BLaER1 treated with 17β-estradiol and CSF1 and Interleukin-3, amounts not matched to agents 10 nM and 100 nM (cell line): ENCODE data around the gene ODAD3.
A peak's percentile ranks its signal among the peaks of the same experiment; 100 is the strongest.
"Not testable (repeated sequence)": the region's sequence is repeated elsewhere in the genome, so short reads cannot be mapped to it uniquely, and the experiment has no call there.

Experiments used
- H3K27ac ChIP-seq, 11 experiments: shearing (Covaris generic); formaldehyde crosslinking; 2 replicates each; pipeline ENCODE4 v1.8.1; 2022
- H3K27me3 ChIP-seq, 11 experiments: shearing (Covaris generic); formaldehyde crosslinking; 2 replicates each; pipeline ENCODE4 v1.8.1; 2022
- H3K36me3 ChIP-seq, 11 experiments: shearing (Covaris generic); formaldehyde crosslinking; 2 replicates each; pipeline ENCODE4 v1.8.1; 2022
- H3K4me1 ChIP-seq, 10 experiments: shearing (Covaris generic); formaldehyde crosslinking; 2 replicates each; pipeline ENCODE4 v1.8.1; 2022
- H3K4me2 ChIP-seq, 11 experiments: shearing (Covaris generic); formaldehyde crosslinking; 2 replicates each; pipeline ENCODE4 v1.8.1; 2022
- H3K4me3 ChIP-seq, 10 experiments: shearing (Covaris generic); formaldehyde crosslinking; 2 replicates each; pipeline ENCODE4 v1.8.1; 2022
- H3K9ac ChIP-seq, 11 experiments: shearing (Covaris generic); formaldehyde crosslinking; 2 replicates each; pipeline ENCODE4 v1.8.1; 2022
- H3K9me3 ChIP-seq, 11 experiments: shearing (Covaris generic); formaldehyde crosslinking; replicated peaks in 1 of 11; 2 replicates each; pipeline ENCODE4 v1.8.1; 2022
- H4K20me1 ChIP-seq, 11 experiments: shearing (Covaris generic); formaldehyde crosslinking; 2 replicates each; pipeline ENCODE4 v1.8.1; 2022
- Cebpa-rat ChIP-seq, 11 experiments: shearing (Covaris generic); IDR thresholded peaks; 2 replicates each; pipeline ENCODE4 v1.8.1; 2022

The ODAD3 gene

GRCh38 chr19:11420429-11421370 lies 14.2 kb downstream of the ODAD3 start:
- H3K9me3 ChIP-seq: peaks cover 0 to 5% (median 0%) of the 10 kb centered on the region in 11 experiments; a peak in 3 of 22 replicates
- peak overlapping the region; percentile 32 to 76 (median 58) for H3K4me3 ChIP-seq
- peak overlapping the region in 6 of 11 experiments; percentile 21 to 48 (median 37); a peak in 9 of 22 replicates for H3K27ac ChIP-seq
- H3K4me1 ChIP-seq: peaks cover 44 to 60% (median 53%) of the 10 kb centered on the region in 10 experiments
- H3K27me3 ChIP-seq: peaks cover 84 to 87% (median 87%) of the 10 kb centered on the region in 11 experiments
- H3K36me3 ChIP-seq: no peaks in the 10 kb centered on the region
- H3K4me2 ChIP-seq: peak overlapping the region; percentile 91 to 99 (median 97)
- peaks cover 0 to 54% (median 10%) of the 10 kb centered on the region in 11 experiments; a peak in 13 of 22 replicates for H4K20me1 ChIP-seq
- peak; percentile 60 to 99 (median 95); a peak in 20 of 22 replicates for TF ChIP-seq Cebpa-rat (IDR thresholded peaks at IDR 0.05)
- peak overlapping the region; percentile 29 to 72 (median 59); a peak in 20 of 22 replicates for H3K9ac ChIP-seq

DNA sequence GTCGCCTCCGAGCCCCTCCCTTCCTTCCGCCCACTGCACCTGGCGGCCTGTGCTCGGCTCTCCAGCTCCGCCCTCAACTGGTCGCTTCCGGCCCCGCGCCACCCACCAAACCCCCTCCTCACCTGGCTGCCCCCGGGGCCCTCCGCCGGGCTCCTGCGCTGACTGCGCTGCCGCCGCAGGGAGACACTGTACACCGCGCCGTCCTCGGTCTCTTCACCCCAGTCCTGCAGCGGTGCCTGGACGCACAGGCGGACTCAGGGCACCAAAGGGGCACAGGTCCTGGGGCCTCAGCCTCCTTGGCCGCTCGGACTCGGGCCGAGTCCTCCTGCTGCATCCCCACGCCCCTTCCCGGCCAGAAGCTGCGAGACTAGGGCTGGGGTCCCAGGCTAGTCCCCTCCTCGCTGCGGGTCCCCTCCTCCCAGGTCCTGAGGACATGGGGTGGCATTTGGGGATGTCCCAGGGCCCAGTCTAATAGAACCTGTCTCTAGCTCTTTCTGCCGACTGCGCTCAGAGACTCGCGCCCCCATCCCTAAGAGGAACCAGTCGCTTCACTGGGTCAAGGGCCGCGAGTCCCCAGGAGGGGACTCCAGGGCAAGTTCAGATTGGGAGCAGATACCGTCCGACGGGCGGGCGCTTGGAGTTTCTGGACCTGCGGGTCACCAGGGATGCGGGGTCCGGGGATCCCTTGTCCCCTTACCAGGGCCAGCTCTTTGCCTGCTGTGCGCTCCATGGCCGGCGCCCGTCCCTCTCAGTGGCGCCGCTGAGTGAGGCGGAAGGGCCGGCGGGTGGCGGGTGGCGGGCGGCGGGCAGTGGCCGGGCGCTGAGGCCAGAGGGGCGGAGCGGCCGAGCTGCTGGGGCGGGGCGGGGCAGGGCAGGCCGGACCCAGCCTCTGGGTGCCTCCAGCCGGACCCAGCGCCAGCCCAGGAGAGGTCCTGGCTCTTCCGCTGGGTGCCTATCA lies 16.1 kb downstream of the ODAD3 start, which contains the start of gene RGL3:
RGL3 (minus strand) TSS at position 766 of the 958 bp plus-strand sequence; CDS start at position 730, 36 bp downstream.
- Histone ChIP-seq H3K27me3 (peaks cover 81 to 89% (median 86%) of the 10 kb centered on the region in 11 experiments), H3K4me2 (peak within 1 kb of the TSS; percentile 46 to 99 (median 97); a peak in 21 of 22 replicates), H3K9me3 (peaks cover 0 to 5% (median 0%) of the 10 kb centered on the region in 11 experiments; a peak in 2 of 22 replicates), H3K27ac (no peak within 1 kb of the TSS), H3K36me3 (no peaks in the 10 kb centered on the region), H3K4me1 (peaks cover 44 to 56% (median 49%) of the 10 kb centered on the region in 10 experiments), H4K20me1 (peaks cover 0 to 51% (median 10%) of the 10 kb centered on the region in 11 experiments; a peak in 13 of 22 replicates), H3K4me3 (peak within 1 kb of the TSS in 7 of 10 experiments; percentile 57 to 76 (median 61); a peak in 13 of 20 replicates), H3K9ac (no peak within 1 kb of the TSS)
- no peak for TF ChIP-seq Cebpa-rat (IDR thresholded peaks at IDR 0.05)

DNA sequence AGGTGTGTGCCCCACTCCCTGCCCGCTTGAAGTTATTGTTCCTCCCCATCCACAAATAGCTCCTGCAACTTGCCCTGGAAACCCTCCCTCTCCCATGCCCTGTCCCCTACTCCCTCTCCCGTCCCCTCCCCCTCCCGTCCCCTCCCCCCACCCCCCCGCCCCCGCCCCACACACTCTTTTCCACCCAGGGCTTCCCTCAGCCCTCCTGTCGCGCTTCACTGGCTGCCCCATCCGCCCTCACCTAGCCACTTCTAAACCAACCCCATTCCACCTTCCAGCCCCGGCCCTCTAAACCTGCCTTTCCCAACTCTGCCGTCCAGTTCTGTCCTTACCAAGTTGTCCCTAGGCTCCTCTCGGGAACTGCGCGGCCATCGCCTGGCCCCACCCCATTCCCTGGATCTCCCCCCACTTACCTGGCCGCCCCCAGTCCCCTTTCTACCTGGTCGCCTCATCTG lies 16.8 kb downstream of the ODAD3 start:
- peaks cover 74 to 82% (median 79%) of the 10 kb centered on the region in 11 experiments for H3K27me3 ChIP-seq
- peaks cover 0 to 45% (median 10%) of the 10 kb centered on the region in 11 experiments; a peak in 13 of 22 replicates for H4K20me1 ChIP-seq
- no peak overlapping the region for H3K9ac ChIP-seq
- peak overlapping the region in 10 of 11 experiments; percentile 45 to 70 (median 58); a peak in 19 of 22 replicates for H3K4me2 ChIP-seq
- no peaks in the 10 kb centered on the region for H3K36me3 ChIP-seq
- peaks cover 0 to 5% (median 0%) of the 10 kb centered on the region in 11 experiments; a peak in 2 of 22 replicates for H3K9me3 ChIP-seq
- H3K4me1 ChIP-seq: peaks cover 37 to 48% (median 42%) of the 10 kb centered on the region in 10 experiments
- no peak for TF ChIP-seq Cebpa-rat (IDR thresholded peaks at IDR 0.05)
- H3K4me3 ChIP-seq: peak overlapping the region in 4 of 10 experiments; percentile 14 to 39 (median 24); a peak in 3 of 20 replicates
- H3K27ac ChIP-seq: no peak overlapping the region

GRCh38 chr19:11416346-11417052 lies 18.4 kb downstream of the ODAD3 start:
- Histone ChIP-seq H3K27ac (no peak overlapping the region), H4K20me1 (peaks cover 0 to 31% (median 3%) of the 10 kb centered on the region in 11 experiments; a peak in 9 of 22 replicates), H3K4me2 (no peak overlapping the region), H3K36me3 (no peaks in the 10 kb centered on the region), H3K4me3 (no peak overlapping the region), H3K9ac (no peak overlapping the region), H3K4me1 (peaks cover 23 to 32% (median 28%) of the 10 kb centered on the region in 10 experiments), H3K9me3 (no peaks in the 10 kb centered on the region), H3K27me3 (peaks cover 58 to 66% (median 62%) of the 10 kb centered on the region in 11 experiments)
- no peak for TF ChIP-seq Cebpa-rat (IDR thresholded peaks at IDR 0.05)

DNA sequence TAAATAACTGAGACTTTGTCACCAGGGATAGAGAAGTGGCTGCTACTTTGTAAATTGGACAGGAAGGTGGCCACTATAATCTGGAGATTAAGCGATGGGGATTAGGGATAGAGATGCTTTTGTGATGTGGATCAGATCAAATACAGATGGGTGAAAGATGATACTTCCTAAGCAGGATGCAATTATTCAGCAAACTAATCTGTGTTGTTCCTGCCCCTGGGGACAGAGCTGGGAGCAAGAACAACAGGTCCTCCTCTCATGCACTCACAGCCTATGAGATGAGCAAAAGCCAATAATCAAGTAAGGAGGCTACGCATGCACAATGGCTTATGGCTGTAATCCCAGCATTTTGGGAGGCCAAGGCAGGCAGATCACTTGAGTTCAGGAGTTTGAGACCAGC lies 20.4 kb downstream of the ODAD3 start:
- Histone ChIP-seq H3K9ac (no peak overlapping the region), H3K27ac (no peak overlapping the region), H3K4me3 (no peak overlapping the region), H3K9me3 (no peaks in the 10 kb centered on the region), H4K20me1 (peaks cover 0 to 12% (median 3%) of the 10 kb centered on the region in 11 experiments; a peak in 5 of 22 replicates), H3K4me2 (no peak overlapping the region), H3K27me3 (peaks cover 39 to 46% (median 43%) of the 10 kb centered on the region in 11 experiments), H3K36me3 (no peaks in the 10 kb centered on the region), H3K4me1 (peaks cover 8 to 13% (median 9%) of the 10 kb centered on the region in 10 experiments; a peak in 19 of 20 replicates)
- no peak for TF ChIP-seq Cebpa-rat (IDR thresholded peaks at IDR 0.05)

GRCh38 chr19:11410682-11411081 lies 24.2 kb downstream of the ODAD3 start:
- TF ChIP-seq Cebpa-rat (IDR thresholded peaks at IDR 0.05): no peak
- Histone ChIP-seq H3K9me3 (no peaks in the 10 kb centered on the region), H3K4me1 (peaks cover 0 to 12% (median 9%) of the 10 kb centered on the region in 10 experiments; a peak in 11 of 20 replicates), H3K36me3 (no peaks in the 10 kb centered on the region), H3K4me3 (no peak overlapping the region), H3K4me2 (no peak overlapping the region), H3K9ac (no peak overlapping the region), H3K27me3 (peaks cover 2 to 20% (median 12%) of the 10 kb centered on the region in 11 experiments; a peak in 17 of 22 replicates), H4K20me1 (no peaks in the 10 kb centered on the region), H3K27ac (no peak overlapping the region)

DNA sequence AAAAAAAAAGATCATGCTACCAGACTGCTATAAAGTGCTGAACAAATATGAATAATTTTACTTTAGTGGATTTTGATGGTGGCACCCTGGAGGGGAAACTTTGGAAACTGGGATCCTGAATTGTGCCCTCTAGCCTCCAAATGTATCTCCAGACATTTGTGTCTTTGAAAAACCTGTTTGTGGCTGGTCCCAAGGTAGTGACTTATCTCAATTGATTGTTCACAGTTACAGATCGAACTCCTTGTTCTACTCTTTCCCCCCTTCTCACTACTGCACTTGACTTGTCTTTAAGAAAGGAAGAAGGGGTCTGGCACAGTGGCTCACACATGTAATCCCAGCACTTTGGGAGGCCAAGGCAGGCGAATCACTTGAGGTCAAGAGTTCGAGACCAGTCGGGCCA lies 26.3 kb downstream of the ODAD3 start:
- Histone ChIP-seq H3K27ac (no peak overlapping the region), H3K27me3 (peaks cover 0 to 13% (median 7%) of the 10 kb centered on the region in 11 experiments; a peak in 11 of 22 replicates), H3K4me3 (no peak overlapping the region), H3K9me3 (no peaks in the 10 kb centered on the region), H3K4me2 (no peak overlapping the region), H3K9ac (no peak overlapping the region), H3K36me3 (no peaks in the 10 kb centered on the region), H4K20me1 (no peaks in the 10 kb centered on the region), H3K4me1 (peaks cover 5 to 18% (median 13%) of the 10 kb centered on the region in 10 experiments; a peak in 12 of 20 replicates)
- TF ChIP-seq Cebpa-rat (IDR thresholded peaks at IDR 0.05): no peak

GRCh38 chr19:11406703-11407236 lies 28.2 kb downstream of the ODAD3 start:
- Histone ChIP-seq H3K27me3 (peaks cover 0 to 13% (median 7%) of the 10 kb centered on the region in 11 experiments; a peak in 11 of 22 replicates), H3K4me1 (peaks cover 5 to 18% (median 13%) of the 10 kb centered on the region in 10 experiments; a peak in 12 of 20 replicates), H3K4me2 (peak overlapping the region in 9 of 11 experiments; percentile 1 to 64 (median 47); a peak in 14 of 22 replicates)
- H3K9ac ChIP-seq, H3K36me3 ChIP-seq, H3K27ac ChIP-seq, H3K9me3 ChIP-seq, H3K4me3 ChIP-seq, H4K20me1 ChIP-seq: not testable (repeated sequence)
